Upper lobe of left lung (tissue), 6 donors: ENCODE data around the gene ADAM19. TPM values are rescaled to one million over a fixed set of nuclear protein-coding genes. Genes with fewer than 3 reads are reported as not detected.
"Not testable (repeated sequence)": the region's sequence is repeated elsewhere in the genome, so short reads cannot be mapped to it uniquely, and the experiment has no call there.

ENCODE experiments used
- ATAC-seq, 2 donors: fragments of 200-7000 bp; cut with Tn5 transposase; one replicate each; pipeline ENCODE4 v1.9.1; 2022; ENCODE audit warnings: mild to moderate bottlenecking in 2 of 2, moderate library complexity in 2 of 2; ENCODE audit not compliant: low FRiP score in 2 of 2
- DNase-seq, 2 donors: peaks; one replicate each; pipeline ENCODE4 v3.0.0-alpha.2; 2019 to 2020
- H3K27ac ChIP-seq, 4 donors: fragments of 200-600 bp; sonication (generic); one replicate each; pipeline ENCODE4 v1.5.1; 2016 to 2019
- H3K27me3 ChIP-seq, 4 donors: fragments of 200-600 bp; sonication (generic); one replicate each; pipeline ENCODE4 v1.5.1; 2017 to 2019
- H3K36me3 ChIP-seq, 4 donors: fragments of 200-600 bp; sonication (generic); one replicate each; pipeline ENCODE4 v1.5.1; 2016 to 2019
- H3K4me1 ChIP-seq, 4 donors: fragments of 200-600 bp; sonication (generic); one replicate each; pipeline ENCODE4 v1.5.1; 2018 to 2019
- H3K4me3 ChIP-seq, 4 donors: fragments of 200-600 bp; sonication (generic); one replicate each; pipeline ENCODE4 v1.5.1; 2017 to 2019; ENCODE audit warnings: mild to moderate bottlenecking in 2 of 4, moderate library complexity in 1 of 4
- H3K9me3 ChIP-seq, 4 donors: fragments of 200-600 bp; sonication (generic); one replicate each; pipeline ENCODE4 v1.5.1; 2018 to 2019
- EP300 ChIP-seq, 4 donors: sonication (generic); formaldehyde crosslinking; IDR thresholded peaks; one replicate each; pipeline ENCODE4 v1.5.1; 2017; ENCODE audit warnings: antibody characterized with exemption in 4 of 4, control low read depth in 2 of 4
- POLR2A ChIP-seq, 4 donors: fragments of 450-650 bp; IDR thresholded peaks; one replicate each; pipeline ENCODE4 v1.5.1; 2016 to 2017; ENCODE audit warnings: antibody characterized with exemption in 4 of 4, mild to moderate bottlenecking in 2 of 4
- POLR2AphosphoS5 ChIP-seq, 2 donors: sonication (generic); formaldehyde crosslinking; IDR thresholded peaks; one replicate each; pipeline ENCODE4 v1.5.1; 2017; ENCODE audit warnings: antibody characterized with exemption in 2 of 2
- WGBS, 2 donors: methylation state at CpG; one replicate each; pipeline ENCODE4 v1.1.5; 2017 to 2018; 5-methylcytosine and 5-hydroxymethylcytosine counted together
- total RNA-seq, 6 donors: library from RNA; depleted of rRNA in 4 of 6; stranded (reverse); fragments of >200 nt in 4 of 6; gene quantifications; one replicate each; pipeline versions ENCODE4 v1.1.0 to v1.2.1, GENCODE V29; 2016 to 2021
- TF ChIP-seq, protein P1 (sequence below), 6 experiments: fragments of 450-650 bp in 4 of 6; fragments of 200-600 bp in 2 of 6; sonication (generic) in 2 of 6; IDR thresholded peaks; one replicate each; pipeline ENCODE4 v1.5.1; 2016 to 2019; ENCODE audit warnings: antibody characterized with exemption in 6 of 6
- donor health status: DM: no; HTN: no; CAD: no; lungs with moderate emphysema.
- donor health status: DM: no; HTN: yes; CAD: no; lungs with severe emphysema.

ADAM19 gene
- total RNA-seq, 6 donors from 2014 or later = 5.5 to 17.0 (median 7.1) TPM

DNA sequence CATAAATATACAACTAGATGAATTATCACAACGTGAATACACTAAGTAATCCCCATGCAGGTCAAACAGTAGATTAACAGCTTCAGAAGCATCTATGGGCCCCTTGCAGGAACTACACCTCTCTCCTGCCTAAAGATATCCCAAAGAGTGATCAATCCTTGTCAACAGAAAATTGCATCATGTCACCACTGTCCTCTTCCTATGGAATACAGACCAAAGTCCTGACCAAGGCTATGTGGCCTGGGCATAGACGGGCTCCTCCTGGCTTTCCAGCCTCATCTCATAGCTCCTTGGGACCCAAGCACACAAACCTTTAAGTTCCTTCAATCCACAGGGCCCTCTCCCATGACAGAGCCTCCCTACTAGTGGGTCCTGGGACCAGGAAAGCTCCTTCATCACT, 90.2 kb downstream of the ADAM19 start:
- ATAC-seq = no peak
- H3K36me3 ChIP-seq = peaks cover 0 to 47% (median 16%) of the 10 kb centered on the region in 4 donors
- TF ChIP-seq EP300 (IDR thresholded peaks at IDR 0.05) (no peak), POLR2AphosphoS5 (IDR thresholded peaks at IDR 0.05) (no peak), POLR2A (IDR thresholded peaks at IDR 0.05) (no peak)
- TF ChIP-seq, protein P1, sequence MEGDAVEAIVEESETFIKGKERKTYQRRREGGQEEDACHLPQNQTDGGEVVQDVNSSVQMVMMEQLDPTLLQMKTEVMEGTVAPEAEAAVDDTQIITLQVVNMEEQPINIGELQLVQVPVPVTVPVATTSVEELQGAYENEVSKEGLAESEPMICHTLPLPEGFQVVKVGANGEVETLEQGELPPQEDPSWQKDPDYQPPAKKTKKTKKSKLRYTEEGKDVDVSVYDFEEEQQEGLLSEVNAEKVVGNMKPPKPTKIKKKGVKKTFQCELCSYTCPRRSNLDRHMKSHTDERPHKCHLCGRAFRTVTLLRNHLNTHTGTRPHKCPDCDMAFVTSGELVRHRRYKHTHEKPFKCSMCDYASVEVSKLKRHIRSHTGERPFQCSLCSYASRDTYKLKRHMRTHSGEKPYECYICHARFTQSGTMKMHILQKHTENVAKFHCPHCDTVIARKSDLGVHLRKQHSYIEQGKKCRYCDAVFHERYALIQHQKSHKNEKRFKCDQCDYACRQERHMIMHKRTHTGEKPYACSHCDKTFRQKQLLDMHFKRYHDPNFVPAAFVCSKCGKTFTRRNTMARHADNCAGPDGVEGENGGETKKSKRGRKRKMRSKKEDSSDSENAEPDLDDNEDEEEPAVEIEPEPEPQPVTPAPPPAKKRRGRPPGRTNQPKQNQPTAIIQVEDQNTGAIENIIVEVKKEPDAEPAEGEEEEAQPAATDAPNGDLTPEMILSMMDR (IDR thresholded peaks at IDR 0.05) = no peak
- WGBS, 2 donors = 80 to 96% methylated on average over 1 to 2 of the region's 2 CpGs
- DNase-seq = no peak
- peaks cover 0 to 4% (median 2%) of the 10 kb centered on the region in 4 donors for H3K4me1 ChIP-seq
- H3K27ac ChIP-seq = peak overlapping the region in 1 of 4 donors; percentile 40
- H3K4me3 ChIP-seq = no peak overlapping the region
- H3K27me3 ChIP-seq = no peaks in the 10 kb centered on the region
- no peaks in the 10 kb centered on the region for H3K9me3 ChIP-seq

DNA sequence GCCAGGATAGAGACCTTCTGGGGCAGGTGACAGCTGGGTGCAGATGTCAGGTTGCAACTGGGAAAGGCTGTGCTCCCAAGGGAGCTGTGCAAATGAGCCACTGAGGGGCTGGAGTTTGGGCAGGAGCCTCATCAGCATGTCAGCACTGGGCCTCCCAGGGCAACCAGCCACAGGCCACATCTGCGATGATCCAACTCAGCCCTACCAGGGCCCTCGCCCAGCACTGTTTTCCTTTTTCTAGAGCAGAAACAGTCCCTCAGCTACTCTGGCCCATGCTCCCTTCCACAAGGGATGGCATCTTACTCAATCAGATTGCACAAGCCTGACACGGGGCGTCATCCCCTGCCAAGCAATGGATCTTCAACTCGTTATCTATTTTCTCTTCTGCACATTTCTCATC, 90.8 kb downstream of the ADAM19 start:
- WGBS, 2 donors = 59% methylated on average over 5 of the region's 5 CpGs
- peak; percentile 59 to 61 for ATAC-seq
- peaks cover 0 to 4% (median 2%) of the 10 kb centered on the region in 4 donors for H3K4me1 ChIP-seq
- peak; percentile 12 to 31 for TF ChIP-seq POLR2AphosphoS5 (IDR thresholded peaks at IDR 0.05)
- no peak for TF ChIP-seq EP300 (IDR thresholded peaks at IDR 0.05)
- TF ChIP-seq, protein P1 (IDR thresholded peaks at IDR 0.05) = no peak
- H3K4me3 ChIP-seq = no peak overlapping the region
- H3K36me3 ChIP-seq = peaks cover 0 to 41% (median 13%) of the 10 kb centered on the region in 4 donors
- no peaks in the 10 kb centered on the region for H3K9me3 ChIP-seq
- no peaks in the 10 kb centered on the region for H3K27me3 ChIP-seq
- H3K27ac ChIP-seq = peak overlapping the region in 3 of 4 donors; percentile 19 to 56 (median 40)
- peak in 1 of 2 donors; percentile 40 for DNase-seq

DNA sequence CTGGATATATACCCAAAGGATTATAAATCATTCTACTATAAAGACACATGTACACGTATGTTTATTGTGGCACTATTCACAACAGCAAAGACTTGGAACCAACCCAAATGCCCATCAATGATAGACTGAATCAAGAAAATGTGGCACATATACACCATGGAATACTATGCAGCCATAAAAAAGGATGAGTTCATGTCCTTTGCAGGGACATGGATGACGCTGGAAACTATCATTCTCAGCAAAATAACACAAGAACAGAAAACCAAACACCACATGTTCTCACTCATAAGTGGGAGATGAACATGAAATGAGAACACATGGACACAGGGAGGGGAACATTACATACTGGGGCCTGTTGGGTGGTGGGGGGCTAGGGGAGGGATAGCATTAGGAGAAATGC, 92.9 kb downstream of the ADAM19 start:
- not testable (repeated sequence) for H3K4me3 ChIP-seq, DNase-seq, ATAC-seq, H3K27ac ChIP-seq, H3K4me1 ChIP-seq, H3K9me3 ChIP-seq, H3K27me3 ChIP-seq
- H3K36me3 ChIP-seq = peaks cover 0 to 25% (median 1%) of the 10 kb centered on the region in 4 donors
- 90 to 97% methylated on average over 2 of the region's 2 CpGs for WGBS, 2 donors

DNA sequence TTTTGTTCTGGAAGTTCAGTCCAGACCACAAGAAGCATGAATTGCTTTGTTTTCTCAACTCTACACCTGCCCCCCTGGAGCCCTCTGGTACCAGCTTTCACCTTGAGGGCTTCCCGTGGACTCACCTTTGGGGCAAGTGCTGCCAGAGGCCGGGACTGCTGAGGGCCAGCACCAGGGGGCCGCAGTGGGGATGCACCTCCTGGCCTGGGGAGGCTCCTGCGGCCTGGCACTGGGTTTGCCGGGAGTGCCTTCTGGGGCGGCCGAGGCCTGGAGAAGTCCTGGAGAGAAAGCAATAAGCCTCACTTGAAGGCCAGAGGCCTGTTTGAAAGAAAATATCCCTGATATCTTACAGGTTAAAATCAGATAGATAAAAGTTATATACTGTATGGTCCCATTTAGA, 93.9 kb downstream of the ADAM19 start:
- Histone ChIP-seq H3K9me3 (no peaks in the 10 kb centered on the region), H3K4me1 (peaks cover 0 to 8% (median 5%) of the 10 kb centered on the region in 4 donors), H3K4me3 (no peak overlapping the region), H3K27ac (no peak overlapping the region), H3K27me3 (no peaks in the 10 kb centered on the region), H3K36me3 (peaks cover 0 to 19% (median 1%) of the 10 kb centered on the region in 4 donors)
- 94 to 97% methylated on average over 4 to 7 of the region's 7 CpGs for WGBS, 2 donors
- TF ChIP-seq, protein P1 (IDR thresholded peaks at IDR 0.05) = no peak
- DNase-seq = peak in 1 of 2 donors; percentile 50
- ATAC-seq = no peak

DNA sequence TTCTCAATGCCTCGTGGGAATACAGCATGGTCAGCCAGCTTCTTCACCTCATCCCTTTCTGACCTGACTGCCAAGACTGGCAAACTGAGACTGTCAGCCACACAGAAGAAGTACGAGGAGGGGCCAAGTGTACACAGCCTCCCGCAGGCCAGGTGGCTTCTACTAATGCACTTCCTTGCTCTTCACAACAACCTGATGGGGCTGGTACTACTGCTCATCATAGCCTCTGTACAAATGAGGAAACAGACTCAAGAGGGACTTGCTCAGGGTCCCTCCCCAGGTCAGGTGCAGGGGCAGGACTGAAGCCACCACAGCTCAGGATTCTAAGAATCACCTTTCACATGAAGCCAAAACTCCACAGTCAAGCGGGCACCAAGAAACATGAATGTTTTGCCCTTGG, 94.3 kb downstream of the ADAM19 start:
- Histone ChIP-seq H3K27ac (no peak overlapping the region), H3K4me3 (no peak overlapping the region), H3K27me3 (no peaks in the 10 kb centered on the region), H3K36me3 (peaks cover 0 to 15% (median 1%) of the 10 kb centered on the region in 4 donors), H3K4me1 (peaks cover 0 to 8% (median 5%) of the 10 kb centered on the region in 4 donors), H3K9me3 (no peaks in the 10 kb centered on the region)
- ATAC-seq (no peak), DNase-seq (no peak)
- TF ChIP-seq POLR2A (IDR thresholded peaks at IDR 0.05) = no peak
- TF ChIP-seq POLR2AphosphoS5 (IDR thresholded peaks at IDR 0.05) = no peak
- TF ChIP-seq EP300 (IDR thresholded peaks at IDR 0.05) = no peak
- TF ChIP-seq, protein P1 (IDR thresholded peaks at IDR 0.05) = no peak
- 75 to 78% methylated on average over 4 of the region's 4 CpGs for WGBS, 2 donors
